HEK293 (cell line): ENCODE results near the gene PRX.

ENCODE experiments used
- SALL2 ChIP-seq: fragments of 450-650 bp; formaldehyde crosslinking; IDR thresholded peaks from 2 replicates; pipeline ENCODE4 v1.5.0; 2017; ENCODE audit warnings: missing biosample characterization, mild to moderate bottlenecking, missing genetic modification characterization, borderline replicate concordance
- ZBTB7A ChIP-seq: fragments of 450-650 bp; formaldehyde crosslinking; IDR thresholded peaks from 2 replicates; pipeline ENCODE4 v1.5.1; 2016; ENCODE audit warnings: low read depth, missing biosample characterization, missing genetic modification characterization
- ZBTB8A ChIP-seq: fragments of 450-650 bp; formaldehyde crosslinking; IDR thresholded peaks from 2 replicates; pipeline ENCODE4 v1.5.1; 2016; ENCODE audit warnings: missing biosample characterization, missing genetic modification characterization
- ZNF140 ChIP-seq: fragments of 450-650 bp; formaldehyde crosslinking; IDR thresholded peaks from 2 replicates; pipeline ENCODE4 v1.5.1; 2016; ENCODE audit warnings: missing biosample characterization, missing genetic modification characterization
- ZNF292 ChIP-seq: fragments of 450-650 bp; formaldehyde crosslinking; IDR thresholded peaks from 2 replicates; pipeline ENCODE4 v1.5.1; 2016; ENCODE audit warnings: low read depth, missing biosample characterization, missing genetic modification characterization, borderline replicate concordance
- TF ChIP-seq, protein P1 (sequence below): fragments of 450-650 bp; formaldehyde crosslinking; IDR thresholded peaks from 2 replicates; pipeline ENCODE4 v1.5.1; 2017; ENCODE audit warnings: missing biosample characterization, missing genetic modification characterization
- TF ChIP-seq, protein P2 (sequence below): fragments of 450-650 bp; formaldehyde crosslinking; IDR thresholded peaks from 2 replicates; pipeline ENCODE4 v1.5.1; 2016; ENCODE audit warnings: missing biosample characterization, missing genetic modification characterization
- TF ChIP-seq, protein P3 (sequence below): fragments of 450-650 bp; formaldehyde crosslinking; IDR thresholded peaks from 2 replicates; pipeline ENCODE4 v1.5.1; 2016; ENCODE audit warnings: missing biosample characterization, missing genetic modification characterization
- TF ChIP-seq, protein P4 (sequence below): fragments of 450-650 bp; formaldehyde crosslinking; IDR thresholded peaks from 2 replicates; pipeline ENCODE4 v1.5.1; 2016; ENCODE audit warnings: missing biosample characterization, missing genetic modification characterization
- TF ChIP-seq, protein P5 (sequence below): fragments of 450-650 bp; formaldehyde crosslinking; IDR thresholded peaks from 2 replicates; pipeline ENCODE4 v1.5.0; 2017; ENCODE audit warnings: missing biosample characterization, missing genetic modification characterization, borderline replicate concordance
- TF ChIP-seq, protein P6 (sequence below): fragments of 450-650 bp; formaldehyde crosslinking; IDR thresholded peaks from 2 replicates; pipeline ENCODE4 v1.5.1; 2016; ENCODE audit warnings: missing biosample characterization, missing genetic modification characterization

DNA sequence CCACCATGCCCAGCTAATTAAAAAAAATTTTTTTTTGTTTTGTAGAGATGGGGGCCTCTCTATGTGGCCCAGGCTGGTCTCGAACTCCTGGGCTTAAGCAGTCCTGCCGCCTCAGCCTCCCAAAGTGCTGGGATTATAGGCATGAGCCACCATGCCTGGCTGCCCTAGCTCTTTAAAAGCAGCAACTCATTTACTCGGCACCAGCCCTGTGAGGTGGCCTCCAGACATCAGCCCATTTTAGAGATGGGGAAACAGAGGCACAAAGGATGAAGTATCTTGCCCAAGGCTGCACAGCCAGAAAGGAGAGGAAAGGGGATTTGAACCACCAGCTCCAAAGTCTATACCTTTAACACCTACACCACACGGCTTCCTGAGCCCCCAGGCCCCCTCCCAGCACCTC lies 312 bp downstream of the PRX start:
- TF ChIP-seq ZNF140: no peak
- TF ChIP-seq, protein P1, sequence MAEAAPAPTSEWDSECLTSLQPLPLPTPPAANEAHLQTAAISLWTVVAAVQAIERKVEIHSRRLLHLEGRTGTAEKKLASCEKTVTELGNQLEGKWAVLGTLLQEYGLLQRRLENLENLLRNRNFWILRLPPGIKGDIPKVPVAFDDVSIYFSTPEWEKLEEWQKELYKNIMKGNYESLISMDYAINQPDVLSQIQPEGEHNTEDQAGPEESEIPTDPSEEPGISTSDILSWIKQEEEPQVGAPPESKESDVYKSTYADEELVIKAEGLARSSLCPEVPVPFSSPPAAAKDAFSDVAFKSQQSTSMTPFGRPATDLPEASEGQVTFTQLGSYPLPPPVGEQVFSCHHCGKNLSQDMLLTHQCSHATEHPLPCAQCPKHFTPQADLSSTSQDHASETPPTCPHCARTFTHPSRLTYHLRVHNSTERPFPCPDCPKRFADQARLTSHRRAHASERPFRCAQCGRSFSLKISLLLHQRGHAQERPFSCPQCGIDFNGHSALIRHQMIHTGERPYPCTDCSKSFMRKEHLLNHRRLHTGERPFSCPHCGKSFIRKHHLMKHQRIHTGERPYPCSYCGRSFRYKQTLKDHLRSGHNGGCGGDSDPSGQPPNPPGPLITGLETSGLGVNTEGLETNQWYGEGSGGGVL (tag by site-specific recombination): no peak
- no peak for TF ChIP-seq ZBTB8A (tag by site-specific recombination)
- TF ChIP-seq SALL2 (tag by site-specific recombination): no peak
- TF ChIP-seq, protein P2, sequence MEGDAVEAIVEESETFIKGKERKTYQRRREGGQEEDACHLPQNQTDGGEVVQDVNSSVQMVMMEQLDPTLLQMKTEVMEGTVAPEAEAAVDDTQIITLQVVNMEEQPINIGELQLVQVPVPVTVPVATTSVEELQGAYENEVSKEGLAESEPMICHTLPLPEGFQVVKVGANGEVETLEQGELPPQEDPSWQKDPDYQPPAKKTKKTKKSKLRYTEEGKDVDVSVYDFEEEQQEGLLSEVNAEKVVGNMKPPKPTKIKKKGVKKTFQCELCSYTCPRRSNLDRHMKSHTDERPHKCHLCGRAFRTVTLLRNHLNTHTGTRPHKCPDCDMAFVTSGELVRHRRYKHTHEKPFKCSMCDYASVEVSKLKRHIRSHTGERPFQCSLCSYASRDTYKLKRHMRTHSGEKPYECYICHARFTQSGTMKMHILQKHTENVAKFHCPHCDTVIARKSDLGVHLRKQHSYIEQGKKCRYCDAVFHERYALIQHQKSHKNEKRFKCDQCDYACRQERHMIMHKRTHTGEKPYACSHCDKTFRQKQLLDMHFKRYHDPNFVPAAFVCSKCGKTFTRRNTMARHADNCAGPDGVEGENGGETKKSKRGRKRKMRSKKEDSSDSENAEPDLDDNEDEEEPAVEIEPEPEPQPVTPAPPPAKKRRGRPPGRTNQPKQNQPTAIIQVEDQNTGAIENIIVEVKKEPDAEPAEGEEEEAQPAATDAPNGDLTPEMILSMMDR: no peak
- no peak for TF ChIP-seq ZNF292
- TF ChIP-seq, protein P3, sequence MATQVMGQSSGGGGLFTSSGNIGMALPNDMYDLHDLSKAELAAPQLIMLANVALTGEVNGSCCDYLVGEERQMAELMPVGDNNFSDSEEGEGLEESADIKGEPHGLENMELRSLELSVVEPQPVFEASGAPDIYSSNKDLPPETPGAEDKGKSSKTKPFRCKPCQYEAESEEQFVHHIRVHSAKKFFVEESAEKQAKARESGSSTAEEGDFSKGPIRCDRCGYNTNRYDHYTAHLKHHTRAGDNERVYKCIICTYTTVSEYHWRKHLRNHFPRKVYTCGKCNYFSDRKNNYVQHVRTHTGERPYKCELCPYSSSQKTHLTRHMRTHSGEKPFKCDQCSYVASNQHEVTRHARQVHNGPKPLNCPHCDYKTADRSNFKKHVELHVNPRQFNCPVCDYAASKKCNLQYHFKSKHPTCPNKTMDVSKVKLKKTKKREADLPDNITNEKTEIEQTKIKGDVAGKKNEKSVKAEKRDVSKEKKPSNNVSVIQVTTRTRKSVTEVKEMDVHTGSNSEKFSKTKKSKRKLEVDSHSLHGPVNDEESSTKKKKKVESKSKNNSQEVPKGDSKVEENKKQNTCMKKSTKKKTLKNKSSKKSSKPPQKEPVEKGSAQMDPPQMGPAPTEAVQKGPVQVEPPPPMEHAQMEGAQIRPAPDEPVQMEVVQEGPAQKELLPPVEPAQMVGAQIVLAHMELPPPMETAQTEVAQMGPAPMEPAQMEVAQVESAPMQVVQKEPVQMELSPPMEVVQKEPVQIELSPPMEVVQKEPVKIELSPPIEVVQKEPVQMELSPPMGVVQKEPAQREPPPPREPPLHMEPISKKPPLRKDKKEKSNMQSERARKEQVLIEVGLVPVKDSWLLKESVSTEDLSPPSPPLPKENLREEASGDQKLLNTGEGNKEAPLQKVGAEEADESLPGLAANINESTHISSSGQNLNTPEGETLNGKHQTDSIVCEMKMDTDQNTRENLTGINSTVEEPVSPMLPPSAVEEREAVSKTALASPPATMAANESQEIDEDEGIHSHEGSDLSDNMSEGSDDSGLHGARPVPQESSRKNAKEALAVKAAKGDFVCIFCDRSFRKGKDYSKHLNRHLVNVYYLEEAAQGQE (tag by site-specific recombination): no peak
- TF ChIP-seq, protein P4, sequence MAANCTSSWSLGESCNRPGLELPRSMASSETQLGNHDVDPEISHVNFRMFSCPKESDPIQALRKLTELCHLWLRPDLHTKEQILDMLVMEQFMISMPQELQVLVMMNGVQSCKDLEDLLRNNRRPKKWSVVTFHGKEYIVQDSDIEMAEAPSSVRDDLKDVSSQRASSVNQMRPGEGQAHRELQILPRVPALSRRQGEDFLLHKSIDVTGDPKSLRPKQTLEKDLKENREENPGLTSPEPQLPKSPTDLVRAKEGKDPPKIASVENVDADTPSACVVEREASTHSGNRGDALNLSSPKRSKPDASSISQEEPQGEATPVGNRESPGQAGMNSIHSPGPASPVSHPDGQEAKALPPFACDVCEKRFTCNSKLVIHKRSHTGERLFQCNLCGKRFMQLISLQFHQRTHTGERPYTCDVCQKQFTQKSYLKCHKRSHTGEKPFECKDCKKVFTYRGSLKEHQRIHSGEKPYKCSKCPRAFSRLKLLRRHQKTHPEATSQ (tag by site-specific recombination): no peak
- no peak for TF ChIP-seq ZBTB7A (tag by site-specific recombination)
- TF ChIP-seq, protein P5, sequence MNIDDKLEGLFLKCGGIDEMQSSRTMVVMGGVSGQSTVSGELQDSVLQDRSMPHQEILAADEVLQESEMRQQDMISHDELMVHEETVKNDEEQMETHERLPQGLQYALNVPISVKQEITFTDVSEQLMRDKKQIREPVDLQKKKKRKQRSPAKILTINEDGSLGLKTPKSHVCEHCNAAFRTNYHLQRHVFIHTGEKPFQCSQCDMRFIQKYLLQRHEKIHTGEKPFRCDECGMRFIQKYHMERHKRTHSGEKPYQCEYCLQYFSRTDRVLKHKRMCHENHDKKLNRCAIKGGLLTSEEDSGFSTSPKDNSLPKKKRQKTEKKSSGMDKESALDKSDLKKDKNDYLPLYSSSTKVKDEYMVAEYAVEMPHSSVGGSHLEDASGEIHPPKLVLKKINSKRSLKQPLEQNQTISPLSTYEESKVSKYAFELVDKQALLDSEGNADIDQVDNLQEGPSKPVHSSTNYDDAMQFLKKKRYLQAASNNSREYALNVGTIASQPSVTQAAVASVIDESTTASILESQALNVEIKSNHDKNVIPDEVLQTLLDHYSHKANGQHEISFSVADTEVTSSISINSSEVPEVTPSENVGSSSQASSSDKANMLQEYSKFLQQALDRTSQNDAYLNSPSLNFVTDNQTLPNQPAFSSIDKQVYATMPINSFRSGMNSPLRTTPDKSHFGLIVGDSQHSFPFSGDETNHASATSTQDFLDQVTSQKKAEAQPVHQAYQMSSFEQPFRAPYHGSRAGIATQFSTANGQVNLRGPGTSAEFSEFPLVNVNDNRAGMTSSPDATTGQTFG (tag by site-specific recombination): no peak
- TF ChIP-seq, protein P6, sequence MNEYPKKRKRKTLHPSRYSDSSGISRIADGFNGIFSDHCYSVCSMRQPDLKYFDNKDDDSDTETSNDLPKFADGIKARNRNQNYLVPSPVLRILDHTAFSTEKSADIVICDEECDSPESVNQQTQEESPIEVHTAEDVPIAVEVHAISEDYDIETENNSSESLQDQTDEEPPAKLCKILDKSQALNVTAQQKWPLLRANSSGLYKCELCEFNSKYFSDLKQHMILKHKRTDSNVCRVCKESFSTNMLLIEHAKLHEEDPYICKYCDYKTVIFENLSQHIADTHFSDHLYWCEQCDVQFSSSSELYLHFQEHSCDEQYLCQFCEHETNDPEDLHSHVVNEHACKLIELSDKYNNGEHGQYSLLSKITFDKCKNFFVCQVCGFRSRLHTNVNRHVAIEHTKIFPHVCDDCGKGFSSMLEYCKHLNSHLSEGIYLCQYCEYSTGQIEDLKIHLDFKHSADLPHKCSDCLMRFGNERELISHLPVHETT: no peak
